PC-3 (cell line): ENCODE results near the gene BPIFB1.

Experiments
- EZH2 ChIP-seq: fragments of 300-600 bp; sonication (generic); IDR thresholded peaks from one replicate; pipeline ENCODE4 v1.6.1; 2017; ENCODE audit warnings: antibody characterized with exemption, mild to moderate bottlenecking, low read length; ENCODE audit not compliant: unreplicated experiment
- EZH2phosphoT487 ChIP-seq: fragments of 300-600 bp; sonication (generic); IDR thresholded peaks from 2 replicates; pipeline ENCODE4 v1.6.1; 2018; ENCODE audit warnings: mild to moderate bottlenecking, antibody characterized with exemption, low read length, borderline replicate concordance
- TF ChIP-seq, protein P1 (sequence below): fragments of 300-600 bp; sonication (generic); conservative IDR thresholded peaks from 2 replicates; pipeline ENCODE4 v1.5.1; 2017; ENCODE audit warnings: antibody characterized with exemption, low read depth, mild to moderate bottlenecking, low read length

DNA sequence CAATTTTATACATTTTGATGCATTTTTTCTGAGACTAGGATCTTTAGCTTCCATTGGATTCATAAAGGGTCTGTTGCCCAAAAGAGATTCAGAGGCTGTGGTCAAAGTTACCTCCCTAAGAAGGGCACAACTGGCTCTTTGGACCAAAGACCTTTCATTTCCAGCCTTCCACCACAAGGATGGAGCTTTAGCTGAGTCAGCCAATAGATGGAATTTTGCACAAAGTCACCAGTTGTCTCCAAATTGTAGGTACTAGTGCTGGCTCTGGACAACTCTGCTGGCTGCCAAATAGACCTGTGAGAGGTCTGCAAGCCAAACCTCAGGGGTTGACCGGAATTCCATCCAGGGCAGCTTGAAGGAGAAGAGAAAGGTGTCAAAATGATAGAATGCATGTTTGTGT lies 46.7 kb upstream of the BPIFB1 start:
- TF ChIP-seq, protein P1, sequence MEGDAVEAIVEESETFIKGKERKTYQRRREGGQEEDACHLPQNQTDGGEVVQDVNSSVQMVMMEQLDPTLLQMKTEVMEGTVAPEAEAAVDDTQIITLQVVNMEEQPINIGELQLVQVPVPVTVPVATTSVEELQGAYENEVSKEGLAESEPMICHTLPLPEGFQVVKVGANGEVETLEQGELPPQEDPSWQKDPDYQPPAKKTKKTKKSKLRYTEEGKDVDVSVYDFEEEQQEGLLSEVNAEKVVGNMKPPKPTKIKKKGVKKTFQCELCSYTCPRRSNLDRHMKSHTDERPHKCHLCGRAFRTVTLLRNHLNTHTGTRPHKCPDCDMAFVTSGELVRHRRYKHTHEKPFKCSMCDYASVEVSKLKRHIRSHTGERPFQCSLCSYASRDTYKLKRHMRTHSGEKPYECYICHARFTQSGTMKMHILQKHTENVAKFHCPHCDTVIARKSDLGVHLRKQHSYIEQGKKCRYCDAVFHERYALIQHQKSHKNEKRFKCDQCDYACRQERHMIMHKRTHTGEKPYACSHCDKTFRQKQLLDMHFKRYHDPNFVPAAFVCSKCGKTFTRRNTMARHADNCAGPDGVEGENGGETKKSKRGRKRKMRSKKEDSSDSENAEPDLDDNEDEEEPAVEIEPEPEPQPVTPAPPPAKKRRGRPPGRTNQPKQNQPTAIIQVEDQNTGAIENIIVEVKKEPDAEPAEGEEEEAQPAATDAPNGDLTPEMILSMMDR = no peak
- TF ChIP-seq EZH2 (no peak), EZH2phosphoT487 (no peak)
